LNCaP clone FGC (cell line): Measurements from ENCODE around the gene PIP5K1B.

Source experiments
- DNase-seq: peaks from one replicate; pipeline ENCODE4 v3.0.0-alpha.2; 2011; ENCODE audit warnings: low read depth
- H3K4me3 ChIP-seq: 2 replicates; pipeline ENCODE4 v1.5.1; 2011; ENCODE audit warnings: mild to moderate bottlenecking, low read depth, low read length, control low read depth
- TF ChIP-seq, protein P1 (sequence below): IDR thresholded peaks from 2 replicates; pipeline ENCODE4 v1.5.1; 2012; ENCODE audit warnings: mild to moderate bottlenecking; ENCODE audit not compliant: control insufficient read depth, insufficient read depth; ENCODE audit errors: extremely low read depth

The PIP5K1B gene

DNA sequence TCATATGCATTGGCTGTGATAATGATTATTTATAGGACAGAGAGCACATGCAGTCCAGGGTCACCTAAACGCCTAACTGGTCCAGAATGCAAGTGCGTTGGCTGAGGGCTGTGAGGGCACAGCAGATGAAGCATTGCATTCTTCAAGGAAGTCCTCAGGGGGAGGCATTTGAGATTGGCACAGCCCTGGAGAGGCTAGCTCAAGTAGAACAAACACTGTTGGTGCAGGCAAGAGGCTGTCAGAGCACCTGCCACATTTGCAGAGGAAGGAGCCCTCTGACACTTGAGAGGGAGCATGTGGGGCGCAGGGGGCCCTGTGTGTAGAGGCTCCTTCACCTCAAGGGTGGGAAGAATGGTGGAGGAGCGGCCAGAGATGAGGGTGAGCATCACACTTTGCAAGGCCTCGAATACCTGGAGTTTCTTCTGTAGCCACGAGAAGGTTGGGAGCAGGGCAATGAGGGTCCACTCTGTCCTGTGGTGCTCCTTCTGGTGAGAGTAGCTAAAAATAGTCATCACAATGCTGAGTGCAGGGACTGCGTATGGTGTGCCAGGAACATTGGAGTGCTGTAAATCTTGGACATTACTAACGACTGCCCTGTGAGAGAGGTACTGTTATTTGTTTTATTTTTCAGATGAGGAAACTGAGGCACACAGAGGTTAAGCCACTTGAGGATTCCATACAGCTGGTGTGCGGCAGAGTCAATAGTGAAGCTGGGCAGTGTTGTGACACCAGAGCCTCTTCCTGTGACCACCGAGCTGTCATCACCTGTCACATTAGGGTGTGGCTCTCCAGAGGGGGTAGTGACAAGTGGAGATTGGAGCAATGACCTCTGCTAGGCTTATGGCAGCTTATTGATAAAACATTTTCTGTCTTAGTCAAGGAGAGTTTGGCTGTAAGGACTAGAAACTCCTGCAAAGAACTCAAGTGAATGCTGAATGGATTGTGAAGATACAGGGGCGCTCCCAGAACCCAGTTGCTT is 100.2 kb downstream of the PIP5K1B start:
- H3K4me3 ChIP-seq: no peak overlapping the region
- TF ChIP-seq, protein P1, sequence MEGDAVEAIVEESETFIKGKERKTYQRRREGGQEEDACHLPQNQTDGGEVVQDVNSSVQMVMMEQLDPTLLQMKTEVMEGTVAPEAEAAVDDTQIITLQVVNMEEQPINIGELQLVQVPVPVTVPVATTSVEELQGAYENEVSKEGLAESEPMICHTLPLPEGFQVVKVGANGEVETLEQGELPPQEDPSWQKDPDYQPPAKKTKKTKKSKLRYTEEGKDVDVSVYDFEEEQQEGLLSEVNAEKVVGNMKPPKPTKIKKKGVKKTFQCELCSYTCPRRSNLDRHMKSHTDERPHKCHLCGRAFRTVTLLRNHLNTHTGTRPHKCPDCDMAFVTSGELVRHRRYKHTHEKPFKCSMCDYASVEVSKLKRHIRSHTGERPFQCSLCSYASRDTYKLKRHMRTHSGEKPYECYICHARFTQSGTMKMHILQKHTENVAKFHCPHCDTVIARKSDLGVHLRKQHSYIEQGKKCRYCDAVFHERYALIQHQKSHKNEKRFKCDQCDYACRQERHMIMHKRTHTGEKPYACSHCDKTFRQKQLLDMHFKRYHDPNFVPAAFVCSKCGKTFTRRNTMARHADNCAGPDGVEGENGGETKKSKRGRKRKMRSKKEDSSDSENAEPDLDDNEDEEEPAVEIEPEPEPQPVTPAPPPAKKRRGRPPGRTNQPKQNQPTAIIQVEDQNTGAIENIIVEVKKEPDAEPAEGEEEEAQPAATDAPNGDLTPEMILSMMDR: no peak
- no peak for DNase-seq

- DNase-seq: no peak
- TF ChIP-seq, protein P1: no peak
These were observed 101.0 kb downstream of the PIP5K1B start for GRCh38 chr9:68805890-68806517.

GRCh38 chr9:68808338-68808890 is 103.4 kb downstream of the PIP5K1B start:
- no peak overlapping the region for H3K4me3 ChIP-seq
- no peak for DNase-seq
- TF ChIP-seq, protein P1: no peak

More at GRCh38 chr9:68805890-68806517, 101.0 kb downstream of the PIP5K1B start:
- no peak overlapping the region for H3K4me3 ChIP-seq

GRCh38 chr9:68817079-68817875 is 112.2 kb downstream of the PIP5K1B start:
- TF ChIP-seq, protein P1: no peak
- no peak overlapping the region for H3K4me3 ChIP-seq
- no peak for DNase-seq

DNA sequence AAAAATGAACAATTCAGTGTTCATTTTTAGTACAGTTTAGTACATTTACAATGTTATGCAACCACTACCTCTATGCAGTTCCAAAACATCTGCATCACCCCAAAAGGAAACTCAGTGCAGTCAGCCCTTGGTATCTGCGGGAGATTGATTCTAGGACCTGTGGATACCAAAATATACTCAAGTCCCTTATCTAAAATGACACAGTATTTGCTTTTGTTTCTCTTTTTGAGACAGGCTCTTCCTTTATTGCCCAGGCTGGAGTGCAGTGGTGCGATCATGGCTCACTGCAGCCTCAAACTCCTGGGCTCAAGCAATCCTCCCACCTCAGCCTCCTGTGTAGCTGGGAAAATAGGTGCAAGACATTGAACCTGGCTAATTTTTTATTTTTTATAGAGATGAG is 114.0 kb downstream of the PIP5K1B start:
- H3K4me3 ChIP-seq: no peak overlapping the region
- TF ChIP-seq, protein P1: no peak
- DNase-seq: no peak

- no peak for DNase-seq
- no peak overlapping the region for H3K4me3 ChIP-seq
- TF ChIP-seq, protein P1: no peak
These were observed 116.9 kb downstream of the PIP5K1B start for GRCh38 chr9:68821911-68822310.
